Stimulated activated CD4-positive, alpha-beta T cell treated with anti-CD3 and anti-CD28 coated beads, Interleukin-12 subunit alpha, Interleukin-12 subunit beta, amount 100 ng/mL, for 4 hours (primary cell): ENCODE measurements around the gene TBCD.
"Not testable (repeated sequence)": the region's sequence is repeated elsewhere in the genome, so short reads cannot be mapped to it uniquely, and the experiment has no call there.

Source experiments
- DNase-seq: peaks from one replicate; pipeline ENCODE4 v3.0.0-alpha.2; 2020

Gene TBCD

GRCh38 chr17:82767041-82767754 lies 15.3 kb downstream of the TBCD start:
- DNase-seq: peak; percentile 30

- no peak for DNase-seq
These were observed 17.2 kb downstream of the TBCD start for GRCh38 chr17:82769041-82769440.

- DNase-seq: no peak
These were observed 20.2 kb downstream of the TBCD start for GRCh38 chr17:82772026-82772425.

GRCh38 chr17:82774456-82774855 lies 22.6 kb downstream of the TBCD start:
- not testable (repeated sequence) for DNase-seq

GRCh38 chr17:82775001-82775823 lies 23.3 kb downstream of the TBCD start:
- DNase-seq: peak; percentile 36

DNA sequence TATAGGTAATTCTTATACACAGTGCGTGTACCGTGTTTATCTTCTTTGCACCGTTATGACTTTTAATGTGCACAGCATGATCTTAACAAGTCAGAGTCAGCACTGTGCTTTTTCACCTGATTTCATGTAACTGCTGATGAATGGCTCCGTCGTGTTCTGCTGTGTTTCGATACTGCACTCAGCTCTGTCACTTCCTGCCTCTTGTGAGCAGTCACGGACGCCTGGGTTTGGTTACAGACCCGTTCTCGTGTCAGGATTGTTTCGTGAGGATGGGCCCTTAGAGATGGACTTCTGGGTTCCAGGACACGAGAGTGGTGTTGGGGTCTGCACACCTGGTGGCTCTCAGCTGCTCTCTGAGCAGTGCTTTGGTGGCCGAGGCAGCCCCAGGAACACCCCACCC lies 24.6 kb downstream of the TBCD start:
- DNase-seq: no peak

DNA sequence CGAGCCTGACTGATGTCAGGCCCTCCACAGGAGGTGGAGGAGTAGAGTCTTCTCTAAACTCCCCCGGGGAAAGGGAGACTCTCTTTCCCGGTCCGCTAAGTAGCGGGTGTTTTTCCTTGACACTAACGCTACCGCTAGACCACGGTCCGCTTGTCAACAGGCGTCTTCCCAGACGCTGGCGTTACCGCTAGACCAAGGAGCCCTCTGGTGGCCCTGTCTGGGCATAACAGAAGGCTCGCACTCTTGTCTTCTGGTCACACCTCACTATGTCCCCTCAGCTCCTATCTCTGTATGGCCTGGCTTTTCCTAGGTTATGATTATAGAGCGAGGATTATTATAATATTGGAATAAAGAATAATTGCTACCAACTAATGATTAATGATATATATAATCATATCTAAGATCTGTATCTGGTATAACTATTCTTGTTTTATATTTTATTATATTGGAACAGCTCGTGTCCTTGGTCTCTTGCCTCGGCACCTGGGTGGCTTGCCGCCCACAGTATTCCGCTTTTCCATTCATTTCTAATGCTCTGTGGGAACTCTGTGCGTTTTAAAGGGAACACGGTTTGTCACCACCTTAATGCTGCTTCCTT lies 26.0 kb downstream of the TBCD start:
- not testable (repeated sequence) for DNase-seq

DNA sequence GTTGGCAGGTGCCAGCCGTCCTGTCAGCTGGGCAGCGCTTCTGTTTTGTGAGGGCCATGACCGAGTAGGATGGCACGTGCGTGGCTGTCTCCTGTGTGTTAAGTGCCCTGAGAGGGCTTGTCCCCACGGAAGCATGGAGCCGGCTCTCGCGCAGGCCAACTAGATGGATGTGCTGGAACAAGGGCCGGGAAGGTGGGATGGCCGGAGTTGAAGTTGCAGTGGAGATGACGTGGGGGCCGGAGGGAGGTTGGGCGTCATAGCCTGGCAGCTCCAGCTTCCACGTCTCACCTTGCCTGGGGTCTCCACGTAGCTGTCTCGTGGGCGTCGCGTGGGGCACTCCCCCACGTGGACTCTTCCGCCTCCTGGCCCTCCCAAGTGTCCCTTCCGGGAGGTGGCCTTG lies 27.7 kb downstream of the TBCD start:
- no peak for DNase-seq

DNA sequence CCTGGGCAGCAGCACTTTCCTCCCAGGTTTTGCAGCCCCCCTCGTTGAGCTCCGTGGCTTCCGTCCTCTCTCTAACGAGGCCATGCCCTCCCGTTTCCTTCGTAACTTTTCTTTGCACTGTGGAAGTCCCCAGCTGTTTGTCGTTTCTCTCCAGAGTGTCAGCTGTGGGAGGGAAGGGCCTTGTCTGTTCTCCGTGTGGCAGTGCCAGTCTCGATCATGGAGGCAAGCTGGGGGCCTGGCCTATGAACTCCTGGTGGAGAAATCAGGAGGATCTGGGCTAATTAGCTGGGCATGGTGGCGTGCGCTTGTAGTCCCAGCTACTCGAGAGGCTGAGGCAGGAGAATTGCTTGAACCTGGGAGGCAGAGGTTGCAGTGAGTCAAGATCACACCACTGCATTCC lies 28.3 kb downstream of the TBCD start:
- DNase-seq: no peak

GRCh38 chr17:82780971-82781893 lies 29.4 kb downstream of the TBCD start:
- DNase-seq: no peak

DNA sequence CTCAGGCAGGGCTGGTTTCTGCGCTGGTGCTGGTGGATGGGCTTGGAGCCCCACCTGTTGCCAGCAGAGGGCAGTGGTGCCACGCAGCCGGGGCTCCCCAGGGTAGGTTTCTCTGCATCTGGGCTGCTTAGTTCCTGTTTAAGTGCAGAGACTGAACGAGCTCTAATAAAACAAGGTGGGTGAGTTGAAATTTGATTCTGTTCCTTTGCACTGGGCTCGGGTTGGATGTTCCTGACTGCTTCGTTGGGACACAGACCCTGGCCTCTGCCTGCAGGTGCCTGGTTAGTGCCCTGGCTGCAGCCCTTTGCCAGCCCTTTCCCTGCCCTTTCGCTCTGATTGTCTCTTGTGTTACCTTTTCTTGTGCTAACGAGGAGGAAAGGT lies 30.0 kb downstream of the TBCD start:
- peak; percentile 81 for DNase-seq

DNA sequence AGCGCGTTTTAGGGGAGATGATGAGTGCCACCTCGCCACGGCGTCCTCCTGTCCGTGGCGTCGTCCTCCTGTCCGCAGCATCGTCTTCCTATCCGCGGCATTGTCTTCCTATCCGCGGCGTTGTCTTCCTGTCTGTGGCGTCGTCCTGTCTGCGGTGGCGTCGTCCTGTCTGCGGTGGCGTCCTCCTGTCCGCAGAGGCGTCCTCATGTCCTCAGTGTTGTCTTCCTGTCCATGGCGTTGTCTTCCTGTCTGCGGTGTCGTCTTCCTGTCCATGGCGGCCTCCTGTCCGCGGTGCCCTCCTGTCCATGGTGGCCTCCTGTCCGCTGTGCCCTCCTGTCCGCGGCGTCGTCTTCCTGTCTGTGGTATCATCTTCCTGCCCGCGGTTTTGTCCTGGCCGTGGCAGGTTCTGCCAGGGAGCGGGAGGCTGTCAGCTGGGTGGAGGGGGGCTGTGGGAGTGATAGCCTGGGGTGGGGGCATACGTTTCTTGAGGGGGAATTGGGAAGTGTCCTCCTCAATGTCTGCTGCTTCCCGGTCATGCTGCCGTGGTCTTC lies 30.9 kb downstream of the TBCD start:
- no peak for DNase-seq

- DNase-seq: no peak
These were observed 31.6 kb downstream of the TBCD start for GRCh38 chr17:82783498-82783897.

- not testable (repeated sequence) for DNase-seq
These were observed 33.7 kb downstream of the TBCD start for GRCh38 chr17:82785581-82785980.

- DNase-seq: no peak
These were observed 34.6 kb downstream of the TBCD start for GRCh38 chr17:82786427-82786826.

GRCh38 chr17:82787081-82787848 lies 35.4 kb downstream of the TBCD start:
- DNase-seq: no peak

DNA sequence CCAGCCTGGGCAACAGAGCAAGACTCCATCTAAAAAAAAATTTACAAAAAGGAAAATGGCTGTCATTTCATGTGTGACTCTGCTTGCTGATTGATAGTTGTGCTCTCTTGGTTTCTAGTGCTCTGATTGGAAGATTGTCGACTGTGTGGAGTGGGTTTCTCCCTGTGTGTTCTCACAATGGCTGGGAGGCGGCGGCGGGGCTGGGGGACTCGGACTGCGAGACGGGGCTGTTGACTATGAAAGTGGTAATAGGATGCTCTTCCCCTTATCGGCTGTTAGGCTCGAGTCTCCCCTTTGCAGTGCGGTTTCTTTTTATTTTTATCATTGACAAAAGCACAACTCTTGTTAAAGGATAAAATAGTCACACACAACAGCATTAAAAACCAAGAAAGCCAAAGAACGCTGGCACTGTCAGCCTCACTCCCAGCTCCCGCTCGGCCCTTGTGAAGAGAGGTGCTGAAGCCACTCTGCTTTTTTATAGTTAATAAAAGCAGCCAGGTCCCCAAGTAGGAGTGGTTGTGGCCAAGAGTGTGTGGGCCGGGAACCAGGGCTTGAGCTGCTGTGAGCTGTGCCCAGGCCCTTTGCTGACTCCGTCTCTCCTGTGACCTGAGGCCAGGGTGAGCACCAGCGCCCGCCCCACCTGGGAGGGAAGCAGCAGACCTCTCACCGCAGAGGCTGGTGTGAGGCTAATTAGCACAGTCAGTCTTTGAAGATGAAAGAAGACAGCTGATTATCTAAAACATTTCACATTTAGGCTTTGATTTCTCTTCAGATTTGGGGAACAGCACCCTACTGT lies 36.5 kb downstream of the TBCD start:
- no peak for DNase-seq

DNA sequence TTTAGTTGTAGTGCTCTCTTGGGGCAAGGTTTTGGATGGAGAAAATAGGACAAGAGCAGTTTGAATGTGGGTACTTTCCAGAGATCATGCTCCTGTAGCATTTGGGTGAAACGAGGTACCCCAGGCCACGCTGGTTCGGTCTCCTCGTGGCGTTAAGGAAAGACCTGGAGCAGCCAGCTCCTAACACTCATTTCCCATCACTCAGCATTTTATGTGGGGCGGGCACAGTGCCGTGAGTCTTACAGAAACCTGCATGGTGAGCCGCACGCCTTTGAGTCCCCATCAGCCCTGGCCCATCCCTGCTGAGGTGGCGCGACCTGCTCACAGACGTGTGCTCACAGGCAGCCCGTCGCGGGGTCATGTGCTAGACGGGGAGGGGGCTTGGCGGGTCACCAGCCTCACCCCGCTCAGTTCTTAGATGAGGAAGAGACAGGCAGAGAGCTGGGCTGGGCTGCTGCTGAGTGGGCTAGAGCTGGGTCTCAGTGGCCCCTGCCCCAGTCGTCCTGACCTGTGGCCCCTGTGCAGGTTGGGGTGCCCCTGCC lies 37.3 kb downstream of the TBCD start:
- no peak for DNase-seq

GRCh38 chr17:82789806-82790205 lies 37.9 kb downstream of the TBCD start:
- DNase-seq: no peak

GRCh38 chr17:82790391-82790790 lies 38.5 kb downstream of the TBCD start:
- no peak for DNase-seq

DNA sequence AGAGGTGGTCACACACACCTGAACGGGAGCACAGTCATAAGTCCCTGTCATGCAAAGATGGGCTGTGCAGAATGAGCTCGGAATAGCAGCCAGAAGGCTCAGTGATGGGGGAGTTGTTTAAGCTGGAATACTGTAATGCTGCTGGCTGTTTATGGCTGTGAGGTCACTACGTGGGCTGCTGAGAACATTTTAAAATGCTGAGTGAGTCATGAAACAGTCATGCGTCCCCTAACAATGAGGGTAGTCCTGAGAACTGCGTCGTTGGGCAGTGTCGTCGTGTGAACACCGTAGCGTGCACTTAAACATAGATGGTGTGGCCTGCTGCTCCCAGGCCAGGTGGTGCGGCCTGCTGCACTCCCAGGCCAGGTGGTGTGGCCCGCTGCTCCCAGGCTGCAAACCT lies 39.7 kb downstream of the TBCD start:
- no peak for DNase-seq
